Activated naive CD4-positive, alpha-beta T cell treated with anti-CD3 and anti-CD28 coated beads, Interleukin-2, amount 50 U/mL, for 24 hours (primary cell): ENCODE measurements around the gene PTPRG.
A peak's percentile ranks its signal among the peaks of the same experiment; 100 is the strongest.

ENCODE experiments used
- H3K27ac Mint-ChIP-seq: one replicate; pipeline ENCODE4 v1.8.0; 2021; ENCODE audit warnings: mild to moderate bottlenecking, mixed read lengths
- H3K27me3 Mint-ChIP-seq: one replicate; pipeline ENCODE4 v1.8.0; 2021; ENCODE audit warnings: mixed read lengths
- H3K36me3 Mint-ChIP-seq: one replicate; pipeline ENCODE4 v1.8.0; 2021; ENCODE audit warnings: mixed read lengths
- H3K4me1 Mint-ChIP-seq: one replicate; pipeline ENCODE4 v1.8.0; 2021; ENCODE audit warnings: mixed read lengths
- H3K4me3 Mint-ChIP-seq: one replicate; pipeline ENCODE4 v1.8.0; 2021; ENCODE audit warnings: mild to moderate bottlenecking, mixed read lengths
- H3K9me3 Mint-ChIP-seq: one replicate; pipeline ENCODE4 v1.8.0; 2021; ENCODE audit warnings: mixed read lengths

Gene PTPRG

GRCh38 chr3:61561374-61562041 is at the start of gene PTPRG:
PTPRG (plus strand) TSS chr3:61561571; CDS start chr3:61562288, 717 bp downstream.
- Mint-ChIP-seq H3K36me3 (no peaks in the 10 kb centered on the region), H3K4me1 (peaks cover 11% of the 10 kb centered on the region), H3K27ac (no peak within 1 kb of the TSS), H3K27me3 (peaks cover 47% of the 10 kb centered on the region), H3K4me3 (peak within 1 kb of the TSS; percentile 64), H3K9me3 (no peaks in the 10 kb centered on the region)

GRCh38 chr3:61518590-61518989 is 42.8 kb upstream of the PTPRG start:
- no peak overlapping the region for H3K27ac Mint-ChIP-seq

GRCh38 chr3:61520966-61521628 is 40.3 kb upstream of the PTPRG start:
- no peak overlapping the region for H3K4me3 Mint-ChIP-seq
- H3K36me3 Mint-ChIP-seq = no peaks in the 10 kb centered on the region
- H3K9me3 Mint-ChIP-seq = peaks cover 8% of the 10 kb centered on the region
- H3K27me3 Mint-ChIP-seq = peaks cover 1% of the 10 kb centered on the region
- peaks cover 4% of the 10 kb centered on the region for H3K4me1 Mint-ChIP-seq
- H3K27ac Mint-ChIP-seq = peak overlapping the region; percentile 32

More at GRCh38 chr3:61518590-61518989, 42.8 kb upstream of the PTPRG start:
- Mint-ChIP-seq H3K36me3 (no peaks in the 10 kb centered on the region), H3K4me3 (no peak overlapping the region), H3K4me1 (peaks cover 4% of the 10 kb centered on the region), H3K9me3 (peaks cover 8% of the 10 kb centered on the region), H3K27me3 (peaks cover 6% of the 10 kb centered on the region)

GRCh38 chr3:61522060-61522459 is 39.3 kb upstream of the PTPRG start:
- Mint-ChIP-seq H3K27me3 (no peaks in the 10 kb centered on the region), H3K9me3 (peaks cover 2% of the 10 kb centered on the region), H3K27ac (peak overlapping the region; percentile 57), H3K4me1 (peaks cover 4% of the 10 kb centered on the region), H3K4me3 (no peak overlapping the region), H3K36me3 (no peaks in the 10 kb centered on the region)

- H3K27ac Mint-ChIP-seq = no peak overlapping the region
- H3K4me1 Mint-ChIP-seq = peaks cover 4% of the 10 kb centered on the region
- no peaks in the 10 kb centered on the region for H3K27me3 Mint-ChIP-seq
- H3K4me3 Mint-ChIP-seq = no peak overlapping the region
- peaks cover 4% of the 10 kb centered on the region for H3K9me3 Mint-ChIP-seq
- no peaks in the 10 kb centered on the region for H3K36me3 Mint-ChIP-seq
Measured at GRCh38 chr3:61522626-61523025, 38.7 kb upstream of the PTPRG start.

- Mint-ChIP-seq H3K4me3 (no peak overlapping the region), H3K9me3 (peaks cover 4% of the 10 kb centered on the region), H3K27me3 (no peaks in the 10 kb centered on the region), H3K36me3 (no peaks in the 10 kb centered on the region), H3K4me1 (peaks cover 4% of the 10 kb centered on the region), H3K27ac (no peak overlapping the region)
Measured at GRCh38 chr3:61524933-61525332, 36.4 kb upstream of the PTPRG start.

- peaks cover 4% of the 10 kb centered on the region for H3K9me3 Mint-ChIP-seq
- peaks cover 4% of the 10 kb centered on the region for H3K4me1 Mint-ChIP-seq
- no peaks in the 10 kb centered on the region for H3K36me3 Mint-ChIP-seq
- no peak overlapping the region for H3K4me3 Mint-ChIP-seq
- no peaks in the 10 kb centered on the region for H3K27me3 Mint-ChIP-seq
- no peak overlapping the region for H3K27ac Mint-ChIP-seq
Measured at GRCh38 chr3:61526308-61526707, 35.1 kb upstream of the PTPRG start.

- Mint-ChIP-seq H3K27me3 (no peaks in the 10 kb centered on the region), H3K4me3 (no peak overlapping the region), H3K4me1 (peaks cover 2% of the 10 kb centered on the region), H3K27ac (no peak overlapping the region), H3K36me3 (no peaks in the 10 kb centered on the region), H3K9me3 (peaks cover 4% of the 10 kb centered on the region)
Measured at GRCh38 chr3:61527011-61527410, 34.4 kb upstream of the PTPRG start.

- Mint-ChIP-seq H3K4me1 (no peaks in the 10 kb centered on the region), H3K27ac (no peak overlapping the region), H3K27me3 (no peaks in the 10 kb centered on the region), H3K4me3 (no peak overlapping the region), H3K9me3 (peaks cover 4% of the 10 kb centered on the region), H3K36me3 (no peaks in the 10 kb centered on the region)
Measured at GRCh38 chr3:61530355-61530754, 31.0 kb upstream of the PTPRG start.

- Mint-ChIP-seq H3K36me3 (no peaks in the 10 kb centered on the region), H3K27me3 (no peaks in the 10 kb centered on the region), H3K27ac (no peak overlapping the region), H3K4me3 (no peak overlapping the region), H3K4me1 (no peaks in the 10 kb centered on the region), H3K9me3 (peaks cover 4% of the 10 kb centered on the region)
Measured at GRCh38 chr3:61531528-61531927, 29.8 kb upstream of the PTPRG start.

- H3K9me3 Mint-ChIP-seq = no peaks in the 10 kb centered on the region
- H3K4me1 Mint-ChIP-seq = no peaks in the 10 kb centered on the region
- H3K27me3 Mint-ChIP-seq = no peaks in the 10 kb centered on the region
- H3K36me3 Mint-ChIP-seq = no peaks in the 10 kb centered on the region
- no peak overlapping the region for H3K4me3 Mint-ChIP-seq
- H3K27ac Mint-ChIP-seq = no peak overlapping the region
Measured at GRCh38 chr3:61532739-61533500, 28.5 kb upstream of the PTPRG start.

- Mint-ChIP-seq H3K27ac (no peak overlapping the region), H3K9me3 (no peaks in the 10 kb centered on the region), H3K4me3 (no peak overlapping the region), H3K36me3 (no peaks in the 10 kb centered on the region), H3K27me3 (peaks cover 3% of the 10 kb centered on the region), H3K4me1 (no peaks in the 10 kb centered on the region)
Measured at GRCh38 chr3:61535826-61536225, 25.5 kb upstream of the PTPRG start.

GRCh38 chr3:61537366-61537765 is 24.0 kb upstream of the PTPRG start:
- H3K4me1 Mint-ChIP-seq = no peaks in the 10 kb centered on the region
- H3K27me3 Mint-ChIP-seq = peaks cover 3% of the 10 kb centered on the region
- H3K27ac Mint-ChIP-seq = no peak overlapping the region
- no peaks in the 10 kb centered on the region for H3K9me3 Mint-ChIP-seq
- H3K4me3 Mint-ChIP-seq = no peak overlapping the region
- H3K36me3 Mint-ChIP-seq = no peaks in the 10 kb centered on the region

- Mint-ChIP-seq H3K36me3 (no peaks in the 10 kb centered on the region), H3K9me3 (no peaks in the 10 kb centered on the region), H3K27ac (no peak overlapping the region), H3K4me3 (no peak overlapping the region), H3K27me3 (peaks cover 3% of the 10 kb centered on the region), H3K4me1 (no peaks in the 10 kb centered on the region)
Measured at GRCh38 chr3:61538486-61538885, 22.9 kb upstream of the PTPRG start.

- Mint-ChIP-seq H3K27me3 (peaks cover 3% of the 10 kb centered on the region), H3K4me1 (no peaks in the 10 kb centered on the region), H3K27ac (no peak overlapping the region), H3K36me3 (no peaks in the 10 kb centered on the region), H3K9me3 (no peaks in the 10 kb centered on the region), H3K4me3 (no peak overlapping the region)
Measured at GRCh38 chr3:61541694-61542093, 19.7 kb upstream of the PTPRG start.

- H3K36me3 Mint-ChIP-seq = no peaks in the 10 kb centered on the region
- H3K4me1 Mint-ChIP-seq = no peaks in the 10 kb centered on the region
- H3K4me3 Mint-ChIP-seq = no peak overlapping the region
- H3K9me3 Mint-ChIP-seq = no peaks in the 10 kb centered on the region
- no peak overlapping the region for H3K27ac Mint-ChIP-seq
- H3K27me3 Mint-ChIP-seq = no peaks in the 10 kb centered on the region
Measured at GRCh38 chr3:61545716-61546115, 15.7 kb upstream of the PTPRG start.
